HepG2 (cell line): ENCODE measurements around the gene MPC1. TPM values are rescaled to one million over a fixed set of nuclear protein-coding genes. Genes with fewer than 3 reads are reported as not detected.
A peak's percentile ranks its signal among the peaks of the same experiment; 100 is the strongest.

ENCODE experiments used
- AKNA ChIP-seq: sonication (generic); formaldehyde crosslinking; IDR thresholded peaks from 2 replicates; pipeline ENCODE4 v1.4.0; 2020; ENCODE audit warnings: missing genetic modification reagents, borderline replicate concordance
- CBX2 ChIP-seq, 2 experiments: fragments of 200-600 bp in 1 of 2; sonication (generic); formaldehyde crosslinking in 1 of 2; IDR thresholded peaks; 2 replicates each; pipeline versions ENCODE4 v1.7.0 to v1.8.1; 2018 to 2022; ENCODE audit warnings: low read depth in 2 of 2, low read length in 1 of 2, mild to moderate bottlenecking in 1 of 2, missing genetic modification reagents in 1 of 2
- GTF3A ChIP-seq: sonication (generic); formaldehyde crosslinking; conservative IDR thresholded peaks from 2 replicates; pipeline ENCODE4 v1.4.0; 2020; ENCODE audit warnings: mild to moderate bottlenecking, missing genetic modification reagents
- JDP2 ChIP-seq: sonication (generic); formaldehyde crosslinking; IDR thresholded peaks from 2 replicates; pipeline ENCODE4 v1.8.1; 2022; ENCODE audit warnings: missing genetic modification reagents, borderline replicate concordance
- KLF16 ChIP-seq, 2 experiments: sonication (generic) in 1 of 2; formaldehyde crosslinking in 1 of 2; IDR thresholded peaks; 2 replicates each; pipeline versions ENCODE4 v1.6.1 to v1.8.0; 2016 to 2023; ENCODE audit warnings: missing genetic modification reagents in 2 of 2, missing compliant biosample characterization in 1 of 2
- MYC ChIP-seq: sonication (generic); formaldehyde crosslinking; IDR thresholded peaks from 2 replicates; pipeline ENCODE4 v1.9.0; 2021; ENCODE audit warnings: missing genetic modification reagents, borderline replicate concordance
- PRDM15 ChIP-seq: sonication (generic); formaldehyde crosslinking; IDR thresholded peaks from 2 replicates; pipeline ENCODE4 v1.4.0; 2020; ENCODE audit warnings: missing genetic modification reagents
- RXRB ChIP-seq: IDR thresholded peaks from 2 replicates; pipeline ENCODE4 v1.6.1; 2016; ENCODE audit warnings: borderline replicate concordance, missing genetic modification reagents, missing compliant biosample characterization
- SATB2 ChIP-seq: sonication (generic); formaldehyde crosslinking; IDR thresholded peaks from 2 replicates; pipeline ENCODE4 v1.5.0; 2020; ENCODE audit warnings: missing genetic modification reagents
- SP140L ChIP-seq: sonication (generic); formaldehyde crosslinking; IDR thresholded peaks from 2 replicates; pipeline ENCODE4 v1.4.0; 2020; ENCODE audit warnings: missing genetic modification reagents, borderline replicate concordance
- SP2 ChIP-seq: sonication (generic); formaldehyde crosslinking; IDR thresholded peaks from 2 replicates; pipeline ENCODE4 v1.5.1; 2020; ENCODE audit warnings: mild to moderate bottlenecking, missing genetic modification reagents
- STAT6 ChIP-seq: sonication (generic); formaldehyde crosslinking; IDR thresholded peaks from 2 replicates; pipeline ENCODE4 v1.4.0; 2020; ENCODE audit warnings: missing genetic modification reagents, mild to moderate bottlenecking, borderline replicate concordance
- ZFP90 ChIP-seq: sonication (generic); formaldehyde crosslinking; IDR thresholded peaks from 2 replicates; pipeline ENCODE4 v1.8.0; 2022; ENCODE audit warnings: missing genetic modification reagents, mild to moderate bottlenecking, inconsistent platforms, borderline replicate concordance
- polyA plus RNA-seq, 8 experiments: library from polyadenylated mRNA; depleted of rRNA in 3 of 8; stranded (reverse) in 7 of 8; unstranded in 1 of 8; fragments of >200 nt; fragmentation: Illumina TruSeq in 4 of 8; extraction: Trizol in 4 of 8; gene quantifications; 2 replicates each; pipeline versions ENCODE4 v1.2.1 to v1.2.3, GENCODE V29; 2011 to 2016; ENCODE audit warnings: low read depth in 4 of 8, missing spikeins in 1 of 8, mixed read lengths in 1 of 8; ENCODE audit not compliant: insufficient read depth in 1 of 8
- total RNA-seq, 5 experiments: library from RNA; depleted of rRNA; stranded (reverse); fragments of >200 nt; fragmentation: Illumina TruSeq; extraction: Trizol; gene quantifications; 2 replicates each; pipeline ENCODE4 v1.2.3, GENCODE V29; 2016; ENCODE audit warnings: low read depth in 1 of 5
- TF ChIP-seq, protein P1 (sequence below): sonication (generic); formaldehyde crosslinking; IDR thresholded peaks from 2 replicates; pipeline ENCODE4 v1.8.1; 2023; ENCODE audit warnings: missing genetic modification reagents, inconsistent platforms, borderline replicate concordance

The MPC1 gene
- total and polyA plus RNA-seq, 2 of the 13 experiments (the other 11 are each of a cell fraction or from before 2014, with no cell fraction given), result 189 to 214 TPM

DNA sequence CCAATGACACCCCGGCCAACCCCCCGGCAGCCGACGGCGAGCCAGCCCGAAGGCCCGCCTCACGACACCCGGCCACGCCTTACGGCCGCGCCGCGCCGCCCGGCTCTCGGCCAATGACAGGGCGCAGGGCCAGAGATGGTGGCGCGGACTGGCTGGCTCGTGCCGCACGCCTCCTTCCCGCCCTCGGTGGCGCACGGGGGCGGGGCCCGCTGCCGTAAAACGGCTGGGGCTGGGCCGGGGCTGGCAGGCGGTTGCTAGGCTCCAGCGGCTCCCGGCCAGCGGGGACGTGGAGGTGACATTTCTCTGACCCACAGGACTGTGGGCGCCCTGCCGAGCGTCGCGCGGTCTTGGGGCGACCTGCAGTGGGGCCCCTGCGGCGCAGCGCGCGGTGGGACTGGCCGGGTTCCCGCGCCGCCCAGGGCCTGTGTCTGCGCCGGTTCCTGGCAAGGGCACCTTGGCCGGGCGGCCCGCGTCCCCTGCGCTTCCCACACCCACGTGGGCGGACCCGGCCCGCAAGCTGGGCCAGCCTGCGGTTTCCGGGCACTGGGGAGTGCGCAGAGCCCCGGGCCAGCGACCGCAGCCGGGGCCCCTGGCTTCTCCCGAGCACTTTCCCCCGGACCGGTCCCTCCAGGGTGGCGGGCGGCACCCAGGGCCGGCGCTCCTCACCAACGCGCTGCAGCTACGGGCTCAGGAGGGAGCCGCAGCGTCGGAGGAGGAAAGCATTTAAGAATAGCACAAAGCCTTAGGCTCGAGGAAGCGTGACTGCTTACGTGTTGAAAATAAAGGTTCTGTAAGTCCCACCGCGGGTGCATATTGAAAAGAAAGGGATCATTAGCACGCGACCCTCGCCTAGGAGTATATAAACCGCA is at the start of gene MPC1 (continued):
- TF ChIP-seq, protein P1, sequence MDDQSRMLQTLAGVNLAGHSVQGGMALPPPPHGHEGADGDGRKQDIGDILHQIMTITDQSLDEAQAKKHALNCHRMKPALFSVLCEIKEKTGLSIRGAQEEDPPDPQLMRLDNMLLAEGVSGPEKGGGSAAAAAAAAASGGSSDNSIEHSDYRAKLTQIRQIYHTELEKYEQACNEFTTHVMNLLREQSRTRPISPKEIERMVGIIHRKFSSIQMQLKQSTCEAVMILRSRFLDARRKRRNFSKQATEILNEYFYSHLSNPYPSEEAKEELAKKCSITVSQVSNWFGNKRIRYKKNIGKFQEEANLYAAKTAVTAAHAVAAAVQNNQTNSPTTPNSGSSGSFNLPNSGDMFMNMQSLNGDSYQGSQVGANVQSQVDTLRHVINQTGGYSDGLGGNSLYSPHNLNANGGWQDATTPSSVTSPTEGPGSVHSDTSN (CRISPR knock-in tag), result peak; percentile 46; the same call in 1 of the 2 replicates
- peak; percentile 83 for TF ChIP-seq MYC (CRISPR knock-in tag)
- peak; percentile 52; the same call in 1 of the 2 replicates for TF ChIP-seq PRDM15 (CRISPR knock-in tag)
- TF ChIP-seq SATB2, result peak; percentile 72; the same call in 1 of the 2 replicates
- no peak for TF ChIP-seq GTF3A (CRISPR knock-in tag)
- no peak for TF ChIP-seq SP140L
- no peak for TF ChIP-seq JDP2 (CRISPR knock-in tag)
- no peak for TF ChIP-seq CBX2 (IDR thresholded peaks at IDR 0.05; ENCODE audit: low read depth, low read length)
- peak; percentile 91; the same call in 1 of the 2 replicates for TF ChIP-seq CBX2 (CRISPR knock-in tag; IDR thresholded peaks at IDR 0.05; ENCODE audit: low read depth)
- TF ChIP-seq RXRB (CRISPR knock-in tag), result no peak
- no peak for TF ChIP-seq STAT6 (CRISPR knock-in tag)
- TF ChIP-seq AKNA, result peak; percentile 53; the same call in 1 of the 2 replicates
- TF ChIP-seq KLF16 (CRISPR knock-in tag; IDR thresholded peaks at IDR 0.05), result peak in 1 of 2 experiments; percentile 93; a peak in 2 of 4 replicates
- peak; percentile 89 for TF ChIP-seq SP2
- no peak; the same call in 1 of the 2 replicates for TF ChIP-seq ZFP90
